Ovary (tissue), 3 donors: ENCODE measurements around the gene IL21R.

Experiments used
- EP300 ChIP-seq: sonication (generic); formaldehyde crosslinking; IDR thresholded peaks from one replicate; pipeline ENCODE4 v1.6.1; 2017; ENCODE audit warnings: antibody characterized with exemption
- POLR2A ChIP-seq: fragments of 450-650 bp; IDR thresholded peaks from one replicate; pipeline ENCODE4 v1.6.1; 2017; ENCODE audit warnings: antibody characterized with exemption, mild to moderate bottlenecking, moderate library complexity
- TF ChIP-seq, protein P1 (sequence below), 3 donors: fragments of 450-650 bp in 2 of 3; fragments of 200-600 bp in 1 of 3; IDR thresholded peaks; one replicate each; pipeline versions ENCODE4 v1.5.1 to v1.8.0; 2016 to 2022; ENCODE audit warnings: antibody characterized with exemption in 3 of 3, mild to moderate bottlenecking in 1 of 3
- donor health status: DM: no; HTN: no; CAD: no.

DNA sequence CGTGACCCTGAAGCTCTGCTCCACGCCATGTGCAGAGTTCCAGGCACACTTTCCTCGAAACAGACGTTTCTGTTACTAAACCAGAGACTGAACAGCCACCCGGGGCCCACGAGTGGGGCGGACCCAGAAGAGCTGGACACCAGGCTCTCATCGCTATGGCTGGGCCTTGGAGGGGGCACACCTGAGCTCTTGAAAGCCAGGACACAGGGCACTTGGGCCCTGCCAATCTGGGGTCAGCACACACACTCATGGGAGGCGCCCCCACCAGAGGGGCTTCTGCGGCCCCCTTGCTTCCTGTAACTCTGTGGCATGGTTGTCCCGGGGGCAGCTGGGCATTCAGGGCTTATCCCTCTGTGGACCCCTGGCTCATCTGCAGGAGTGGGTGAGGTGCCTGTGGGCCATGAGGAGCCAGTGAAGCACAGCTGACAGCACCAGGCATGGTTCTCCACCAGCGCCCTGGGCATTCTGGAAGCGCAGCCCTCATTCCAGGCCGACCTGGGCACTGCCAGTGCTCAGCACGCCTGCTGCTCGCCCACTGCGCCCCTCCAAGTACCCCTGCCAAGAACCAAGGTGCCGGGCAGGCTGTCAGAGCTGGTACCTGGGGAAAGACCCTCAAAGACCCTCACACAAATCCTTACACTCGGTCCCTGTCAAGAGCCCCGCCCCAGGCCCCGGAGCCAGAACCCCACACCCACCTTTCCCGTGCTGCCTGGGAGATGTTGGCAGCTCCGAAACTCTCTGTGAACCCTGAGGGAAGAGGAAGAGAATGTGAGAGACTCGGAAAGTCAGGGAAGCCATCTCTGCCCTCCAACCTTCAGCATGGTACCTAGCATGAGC is 61.1 kb downstream of the IL21R start:
- TF ChIP-seq, protein P1, sequence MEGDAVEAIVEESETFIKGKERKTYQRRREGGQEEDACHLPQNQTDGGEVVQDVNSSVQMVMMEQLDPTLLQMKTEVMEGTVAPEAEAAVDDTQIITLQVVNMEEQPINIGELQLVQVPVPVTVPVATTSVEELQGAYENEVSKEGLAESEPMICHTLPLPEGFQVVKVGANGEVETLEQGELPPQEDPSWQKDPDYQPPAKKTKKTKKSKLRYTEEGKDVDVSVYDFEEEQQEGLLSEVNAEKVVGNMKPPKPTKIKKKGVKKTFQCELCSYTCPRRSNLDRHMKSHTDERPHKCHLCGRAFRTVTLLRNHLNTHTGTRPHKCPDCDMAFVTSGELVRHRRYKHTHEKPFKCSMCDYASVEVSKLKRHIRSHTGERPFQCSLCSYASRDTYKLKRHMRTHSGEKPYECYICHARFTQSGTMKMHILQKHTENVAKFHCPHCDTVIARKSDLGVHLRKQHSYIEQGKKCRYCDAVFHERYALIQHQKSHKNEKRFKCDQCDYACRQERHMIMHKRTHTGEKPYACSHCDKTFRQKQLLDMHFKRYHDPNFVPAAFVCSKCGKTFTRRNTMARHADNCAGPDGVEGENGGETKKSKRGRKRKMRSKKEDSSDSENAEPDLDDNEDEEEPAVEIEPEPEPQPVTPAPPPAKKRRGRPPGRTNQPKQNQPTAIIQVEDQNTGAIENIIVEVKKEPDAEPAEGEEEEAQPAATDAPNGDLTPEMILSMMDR (IDR thresholded peaks at IDR 0.05): no peak
- no peak for TF ChIP-seq POLR2A
- no peak for TF ChIP-seq EP300
